ENCODE measurements around the gene SLC25A27. TPM values are rescaled to one million over a fixed set of nuclear protein-coding genes. Genes with fewer than 3 reads are reported as not detected.
A peak's percentile ranks its signal among the peaks of the same experiment; 100 is the strongest.

SLC25A27 gene
- total RNA-seq, 1 experiment from 2014 or later, result 10.7 TPM

DNA sequence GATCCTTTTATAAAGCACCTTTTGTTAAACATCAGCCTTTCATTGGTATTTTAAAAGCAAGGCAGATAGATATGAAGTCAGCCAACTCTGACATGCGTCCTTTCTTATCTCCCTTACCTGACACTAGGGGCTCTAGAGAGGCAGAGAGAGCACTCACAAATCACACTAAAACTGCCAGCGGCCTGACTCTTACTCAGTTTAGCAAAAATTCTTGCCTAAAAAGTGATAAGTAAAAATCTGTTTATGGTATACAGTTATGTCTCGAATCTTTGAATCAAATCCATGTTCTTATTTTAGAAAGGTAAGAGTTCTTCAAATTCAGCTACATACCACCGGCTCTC lies 24.5 kb downstream of the SLC25A27 start:
- no TSS peak for BruUV-seq (replicated peaks)
- DNase-seq (ENCODE audit: low read depth, low spot score) (no peak), ATAC-seq (peak; percentile 80)
- CTCF ChIA-PET, result no interaction called here
- Histone ChIP-seq H3K4me2 (ENCODE audit: low read length) (no peak overlapping the region), H3K27ac (ENCODE audit: low read depth, low read length) (no peak overlapping the region), H2AFZ (ENCODE audit: low read depth, low read length, poor library complexity, severe bottlenecking) (no peak overlapping the region), H3K79me2 (ENCODE audit: insufficient read depth, low read length) (no peaks in the 10 kb centered on the region), H3K27me3 (ENCODE audit: insufficient read depth, low read length) (no peaks in the 10 kb centered on the region), H3K4me3 (replicated peaks in 1 of 2; ENCODE audit: low read depth in 1 of 2, low read length in 2 of 2) (no peak overlapping the region), H3K9me2 (ENCODE audit: insufficient read depth) (no peaks in the 10 kb centered on the region), H3K4me1 (ENCODE audit: control insufficient read depth in 1 of 2, insufficient read depth in 2 of 2, low read length in 2 of 2) (no peaks in the 10 kb centered on the region), H4K20me1 (ENCODE audit: insufficient read depth) (no peaks in the 10 kb centered on the region), H3K36me3 (ENCODE audit: control insufficient read depth in 1 of 2, insufficient read depth in 2 of 2, low read length in 2 of 2) (no peaks in the 10 kb centered on the region), H3K9ac (ENCODE audit: low read length) (no peak overlapping the region), H3K9me3 (ENCODE audit: control insufficient read depth in 1 of 2, insufficient read depth in 1 of 2, low read depth in 1 of 2, low read length in 2 of 2) (no peaks in the 10 kb centered on the region)
- POLR2A ChIA-PET, result no interaction called here
- intact Hi-C loops (cut with micrococcal nuclease), result no loop called here
- RAD21 ChIA-PET (ENCODE audit: low non-redundant PET in 1 of 2, low total read pairs in 2 of 2, uncharacterized antibody in 2 of 2, unreplicated experiment in 2 of 2), result no interaction called here
- TF ChIP-seq RAD21 (IDR thresholded peaks at IDR 0.05; ENCODE audit: low read depth) (peak; percentile 20; the same call in 1 of the 2 replicates), JUND (IDR thresholded peaks at IDR 0.05) (no peak), CTCF (IDR thresholded peaks at IDR 0.05 in 2 of 3, conservative IDR thresholded peaks at IDR 0.05 in 1 of 3; ENCODE audit: borderline replicate concordance in 1 of 3, insufficient read depth in 1 of 3, low read depth in 2 of 3, low read length in 2 of 3) (peak in 2 of 3 experiments; percentile 63; a peak in 4 of 6 replicates)

- no TSS peak for BruUV-seq (replicated peaks)
- ChIA-PET POLR2A (no interaction called here), CTCF (no interaction called here), RAD21 (ENCODE audit: low non-redundant PET in 1 of 2, low total read pairs in 2 of 2, uncharacterized antibody in 2 of 2, unreplicated experiment in 2 of 2) (no interaction called here)
- no peaks in the 10 kb centered on the region for H3K9me2 ChIP-seq (ENCODE audit: insufficient read depth)
- no peaks in the 10 kb centered on the region for H3K36me3 ChIP-seq (ENCODE audit: control insufficient read depth in 1 of 2, insufficient read depth in 2 of 2, low read length in 2 of 2)
- H3K4me2 ChIP-seq (ENCODE audit: low read length), result no peak overlapping the region
- H3K4me1 ChIP-seq (ENCODE audit: control insufficient read depth in 1 of 2, insufficient read depth in 2 of 2, low read length in 2 of 2), result no peaks in the 10 kb centered on the region
- H3K27ac ChIP-seq (ENCODE audit: low read depth, low read length), result no peak overlapping the region
- H3K9ac ChIP-seq (ENCODE audit: low read length), result no peak overlapping the region
- no peak overlapping the region for H2AFZ ChIP-seq (ENCODE audit: low read depth, low read length, poor library complexity, severe bottlenecking)
- H4K20me1 ChIP-seq (ENCODE audit: insufficient read depth), result no peaks in the 10 kb centered on the region
- no peak overlapping the region for H3K4me3 ChIP-seq (replicated peaks in 1 of 2; ENCODE audit: low read depth in 1 of 2, low read length in 2 of 2)
- ATAC-seq (no peak), DNase-seq (ENCODE audit: low read depth, low spot score) (no peak)
- H3K79me2 ChIP-seq (ENCODE audit: insufficient read depth, low read length), result no peaks in the 10 kb centered on the region
- intact Hi-C loops (cut with micrococcal nuclease), result no loop called here
- no peaks in the 10 kb centered on the region for H3K9me3 ChIP-seq (ENCODE audit: control insufficient read depth in 1 of 2, insufficient read depth in 1 of 2, low read depth in 1 of 2, low read length in 2 of 2)
- H3K27me3 ChIP-seq (ENCODE audit: insufficient read depth, low read length), result no peaks in the 10 kb centered on the region
- TF ChIP-seq ZNF274 (IDR thresholded peaks at IDR 0.05; ENCODE audit: low read depth, low read length), result no peak
- TF ChIP-seq EZH2phosphoT487 (IDR thresholded peaks at IDR 0.05; ENCODE audit: borderline replicate concordance), result no peak
- TF ChIP-seq ELF1 (IDR thresholded peaks at IDR 0.05; ENCODE audit: borderline replicate concordance, low read depth), result no peak
- TF ChIP-seq SIN3A (IDR thresholded peaks at IDR 0.05; ENCODE audit: low read depth), result no peak
- TF ChIP-seq SP1 (IDR thresholded peaks at IDR 0.05; ENCODE audit: low read depth), result no peak
- no peak for TF ChIP-seq FOSL1 (IDR thresholded peaks at IDR 0.05; ENCODE audit: low read depth)
- TF ChIP-seq EGR1 (IDR thresholded peaks at IDR 0.05; ENCODE audit: low read depth), result no peak
- no peak for TF ChIP-seq EZH2 (IDR thresholded peaks at IDR 0.05)
- no peak for TF ChIP-seq YY1 (IDR thresholded peaks at IDR 0.05; ENCODE audit: extremely low read depth, insufficient replicate concordance, low read depth, low read length)
- no peak for TF ChIP-seq ATF3 (IDR thresholded peaks at IDR 0.05)
- TF ChIP-seq JUND (IDR thresholded peaks at IDR 0.05), result no peak
- TF ChIP-seq, protein P1, sequence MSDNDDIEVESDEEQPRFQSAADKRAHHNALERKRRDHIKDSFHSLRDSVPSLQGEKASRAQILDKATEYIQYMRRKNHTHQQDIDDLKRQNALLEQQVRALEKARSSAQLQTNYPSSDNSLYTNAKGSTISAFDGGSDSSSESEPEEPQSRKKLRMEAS (IDR thresholded peaks at IDR 0.05), result no peak
- no peak for TF ChIP-seq RAD21 (IDR thresholded peaks at IDR 0.05; ENCODE audit: low read depth)
- TF ChIP-seq, protein P2, sequence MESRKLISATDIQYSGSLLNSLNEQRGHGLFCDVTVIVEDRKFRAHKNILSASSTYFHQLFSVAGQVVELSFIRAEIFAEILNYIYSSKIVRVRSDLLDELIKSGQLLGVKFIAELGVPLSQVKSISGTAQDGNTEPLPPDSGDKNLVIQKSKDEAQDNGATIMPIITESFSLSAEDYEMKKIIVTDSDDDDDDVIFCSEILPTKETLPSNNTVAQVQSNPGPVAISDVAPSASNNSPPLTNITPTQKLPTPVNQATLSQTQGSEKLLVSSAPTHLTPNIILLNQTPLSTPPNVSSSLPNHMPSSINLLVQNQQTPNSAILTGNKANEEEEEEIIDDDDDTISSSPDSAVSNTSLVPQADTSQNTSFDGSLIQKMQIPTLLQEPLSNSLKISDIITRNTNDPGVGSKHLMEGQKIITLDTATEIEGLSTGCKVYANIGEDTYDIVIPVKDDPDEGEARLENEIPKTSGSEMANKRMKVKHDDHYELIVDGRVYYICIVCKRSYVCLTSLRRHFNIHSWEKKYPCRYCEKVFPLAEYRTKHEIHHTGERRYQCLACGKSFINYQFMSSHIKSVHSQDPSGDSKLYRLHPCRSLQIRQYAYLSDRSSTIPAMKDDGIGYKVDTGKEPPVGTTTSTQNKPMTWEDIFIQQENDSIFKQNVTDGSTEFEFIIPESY (IDR thresholded peaks at IDR 0.05; ENCODE audit: extremely low read depth, insufficient replicate concordance, low read length), result no peak
- no peak for TF ChIP-seq POLR2AphosphoS5 (IDR thresholded peaks at IDR 0.05; ENCODE audit: low read depth, low read length)
These were observed 32.0 kb downstream of the SLC25A27 start for GRCh38 chr6:46684771-46685170.

Data from HCT116 (cell line).